ENCODE results near the gene FAM131C.

Gene FAM131C

GRCh38 chr1:16011936-16012589 lies 61.4 kb downstream of the FAM131C start:
- H3K4me1 ChIP-seq (ENCODE audit: insufficient read depth, insufficient read length): peaks cover 15% of the 10 kb centered on the region
- no peak overlapping the region for H3K4me3 ChIP-seq (ENCODE audit: insufficient read length, low read depth)
- H3K27me3 ChIP-seq (ENCODE audit: insufficient read depth, insufficient read length): no peaks in the 10 kb centered on the region
- no peaks in the 10 kb centered on the region for H3K36me3 ChIP-seq (ENCODE audit: insufficient read depth, insufficient read length, low read length)
- H3K9ac ChIP-seq (ENCODE audit: insufficient read length, low read depth): peak overlapping the region; percentile 71
- H3K9me3 ChIP-seq (ENCODE audit: insufficient read depth, low read length): no peaks in the 10 kb centered on the region
- DNase-seq (ENCODE audit: low read depth, low spot score): no peak
- TF ChIP-seq ZNF274 (IDR thresholded peaks at IDR 0.05; ENCODE audit: low read depth, low read length): no peak
- TF ChIP-seq SUZ12 (IDR thresholded peaks at IDR 0.05; ENCODE audit: extremely low read depth, insufficient read depth, insufficient read length): no peak
- TF ChIP-seq YY1 (IDR thresholded peaks at IDR 0.05; ENCODE audit: insufficient read depth, insufficient read length): no peak

GRCh38 chr1:16010837-16011236 lies 62.6 kb downstream of the FAM131C start:
- Histone ChIP-seq H3K27me3 (ENCODE audit: insufficient read depth, insufficient read length) (no peaks in the 10 kb centered on the region), H3K36me3 (ENCODE audit: insufficient read depth, insufficient read length, low read length) (no peaks in the 10 kb centered on the region), H3K4me1 (ENCODE audit: insufficient read depth, insufficient read length) (peaks cover 15% of the 10 kb centered on the region), H3K9me3 (ENCODE audit: insufficient read depth, low read length) (no peaks in the 10 kb centered on the region), H3K4me3 (ENCODE audit: insufficient read length, low read depth) (no peak overlapping the region), H3K9ac (ENCODE audit: insufficient read length, low read depth) (no peak overlapping the region)
- DNase-seq (ENCODE audit: low read depth, low spot score): no peak
- no peak for TF ChIP-seq SUZ12 (IDR thresholded peaks at IDR 0.05; ENCODE audit: extremely low read depth, insufficient read depth, insufficient read length)
- no peak for TF ChIP-seq ZNF274 (IDR thresholded peaks at IDR 0.05; ENCODE audit: low read depth, low read length)

GRCh38 chr1:16009678-16010077 lies 63.8 kb downstream of the FAM131C start:
- Histone ChIP-seq H3K4me1 (ENCODE audit: insufficient read depth, insufficient read length) (peaks cover 14% of the 10 kb centered on the region), H3K4me3 (ENCODE audit: insufficient read length, low read depth) (no peak overlapping the region), H3K9ac (ENCODE audit: insufficient read length, low read depth) (no peak overlapping the region), H3K27me3 (ENCODE audit: insufficient read depth, insufficient read length) (no peaks in the 10 kb centered on the region), H3K36me3 (ENCODE audit: insufficient read depth, insufficient read length, low read length) (no peaks in the 10 kb centered on the region), H3K9me3 (ENCODE audit: insufficient read depth, low read length) (no peaks in the 10 kb centered on the region)
- DNase-seq (ENCODE audit: low read depth, low spot score): no peak
- TF ChIP-seq ZNF274 (IDR thresholded peaks at IDR 0.05; ENCODE audit: low read depth, low read length) (no peak), YY1 (IDR thresholded peaks at IDR 0.05; ENCODE audit: insufficient read depth, insufficient read length) (no peak), SUZ12 (IDR thresholded peaks at IDR 0.05; ENCODE audit: extremely low read depth, insufficient read depth, insufficient read length) (no peak)

GRCh38 chr1:16009030-16009460 lies 64.4 kb downstream of the FAM131C start:
- H3K9me3 ChIP-seq (ENCODE audit: insufficient read depth, low read length): no peaks in the 10 kb centered on the region
- H3K4me3 ChIP-seq (ENCODE audit: insufficient read length, low read depth): no peak overlapping the region
- H3K27me3 ChIP-seq (ENCODE audit: insufficient read depth, insufficient read length): no peaks in the 10 kb centered on the region
- TF ChIP-seq YY1 (IDR thresholded peaks at IDR 0.05; ENCODE audit: insufficient read depth, insufficient read length) (no peak), ZNF274 (IDR thresholded peaks at IDR 0.05; ENCODE audit: low read depth, low read length) (no peak), SUZ12 (IDR thresholded peaks at IDR 0.05; ENCODE audit: extremely low read depth, insufficient read depth, insufficient read length) (no peak)
- H3K9ac ChIP-seq (ENCODE audit: insufficient read length, low read depth): no peak overlapping the region
- DNase-seq (ENCODE audit: low read depth, low spot score): peak; percentile 66
- peaks cover 10% of the 10 kb centered on the region for H3K4me1 ChIP-seq (ENCODE audit: insufficient read depth, insufficient read length)
- no peaks in the 10 kb centered on the region for H3K36me3 ChIP-seq (ENCODE audit: insufficient read depth, insufficient read length, low read length)
